HG03095 (cell line): Measurements from ENCODE around the gene MAL.
A peak's percentile ranks its signal among the peaks of the same experiment; 100 is the strongest.

Experiments used
- ATAC-seq: cut with Tn5 transposase; IDR thresholded peaks from one replicate; pipeline ENCODE4 v1.9.1; 2021; ENCODE audit warnings: moderate library complexity; ENCODE audit not compliant: unreplicated experiment

The MAL gene

DNA sequence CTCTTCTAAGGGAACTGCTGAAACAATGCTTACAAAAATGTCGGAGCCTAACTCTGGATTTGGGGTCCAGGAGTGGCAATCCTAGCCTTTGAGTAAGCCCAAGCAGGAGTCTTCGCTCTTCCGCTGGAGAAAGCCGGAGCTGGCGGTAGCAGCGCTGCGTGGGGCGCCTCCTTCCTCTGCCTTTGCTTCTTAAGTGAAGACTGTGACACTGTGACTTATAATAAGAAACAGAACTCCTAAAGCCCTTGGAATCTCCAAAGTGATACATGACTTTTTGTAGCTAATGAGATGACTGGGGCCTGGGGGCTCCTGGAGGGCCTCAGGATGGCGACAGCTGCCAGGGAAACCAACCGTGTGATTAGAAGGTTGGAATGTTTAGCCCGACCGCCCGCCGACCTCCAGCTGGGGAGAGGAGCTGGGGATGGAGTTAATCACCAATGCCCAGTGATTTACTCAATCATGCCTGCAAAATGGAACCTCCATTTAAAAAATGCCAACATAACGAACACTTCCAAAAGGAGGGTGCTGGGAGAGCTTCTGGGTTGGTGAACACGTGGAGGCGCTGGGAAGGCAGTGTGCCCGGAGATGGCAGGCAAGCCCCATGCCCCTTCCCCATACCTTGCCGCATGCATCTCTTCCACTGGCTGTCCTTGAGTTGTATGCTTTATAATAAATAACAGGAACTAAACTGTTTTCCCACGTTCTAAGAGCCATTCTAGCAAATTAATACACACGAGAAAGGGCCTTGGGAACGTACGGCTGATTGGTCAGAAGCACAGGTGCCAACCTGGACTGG is 29.0 kb upstream of the MAL start:
- ATAC-seq = no peak

DNA sequence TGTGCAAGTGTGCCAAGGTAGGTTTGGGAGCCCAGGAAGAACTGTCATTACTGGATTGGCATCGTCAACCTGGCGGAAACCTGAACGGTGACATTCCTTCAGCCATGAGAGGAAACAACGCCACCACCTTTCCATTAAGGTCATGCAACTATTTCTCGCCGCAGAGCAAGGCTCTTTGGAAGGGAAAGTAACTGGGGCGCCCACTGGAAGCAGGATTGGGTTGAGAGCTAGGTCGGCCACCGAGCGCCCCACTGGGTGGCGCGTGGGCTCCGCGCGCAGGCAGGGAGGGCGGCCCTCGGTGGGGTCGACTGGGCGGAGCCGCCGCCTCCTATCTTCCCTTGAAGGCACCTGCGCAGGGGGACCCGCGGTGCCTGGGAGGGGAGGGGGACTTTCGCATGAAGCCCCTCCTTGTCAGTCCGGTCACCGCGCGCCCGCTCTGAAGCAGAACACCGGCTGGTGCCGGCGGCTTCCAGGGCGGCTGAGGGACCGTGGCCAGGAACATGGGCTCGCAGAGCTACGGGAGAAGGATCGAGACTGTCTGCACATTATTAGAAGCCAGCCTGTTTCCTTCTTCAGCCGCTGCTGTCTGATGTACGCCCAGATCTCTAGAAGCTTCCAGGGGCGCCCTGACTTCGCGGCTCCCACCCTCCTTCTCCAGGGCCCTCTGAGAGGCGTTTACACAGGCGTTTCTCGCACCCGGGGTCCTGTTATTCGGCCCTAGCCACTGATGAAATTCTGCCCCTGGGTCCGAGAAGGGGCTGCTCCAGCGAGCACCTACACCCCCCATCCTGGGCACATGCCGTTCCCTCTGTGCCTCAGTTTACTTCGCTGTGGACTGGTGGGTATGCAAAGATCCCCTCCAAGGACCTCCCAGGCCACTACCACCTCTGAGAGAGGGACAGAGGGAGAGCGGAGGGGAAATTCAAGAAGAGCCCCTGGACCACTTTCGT is 27.3 kb upstream of the MAL start:
- no peak for ATAC-seq

DNA sequence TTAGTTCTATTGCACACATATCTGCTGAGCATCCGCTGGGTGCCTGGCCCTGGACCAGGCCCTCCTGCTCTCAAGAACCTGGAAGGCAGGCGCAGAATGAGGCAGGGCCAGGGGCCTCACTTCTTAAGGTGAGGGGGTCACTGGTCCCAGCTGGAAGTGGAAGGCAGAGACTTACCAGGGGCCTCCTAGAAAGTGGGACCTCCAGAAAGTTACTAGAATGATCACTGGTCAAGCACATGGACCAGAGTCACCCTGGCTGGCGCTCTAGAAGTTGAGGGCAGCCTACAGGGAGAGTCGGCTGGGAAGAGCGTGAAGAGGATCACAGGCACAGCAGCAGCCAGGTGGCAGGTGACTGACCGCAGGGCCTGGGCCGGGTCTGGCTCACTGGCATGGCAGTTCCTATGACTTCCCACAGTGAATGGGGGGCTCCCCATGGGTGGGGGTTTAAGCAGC is 26.1 kb upstream of the MAL start:
- no peak for ATAC-seq

DNA sequence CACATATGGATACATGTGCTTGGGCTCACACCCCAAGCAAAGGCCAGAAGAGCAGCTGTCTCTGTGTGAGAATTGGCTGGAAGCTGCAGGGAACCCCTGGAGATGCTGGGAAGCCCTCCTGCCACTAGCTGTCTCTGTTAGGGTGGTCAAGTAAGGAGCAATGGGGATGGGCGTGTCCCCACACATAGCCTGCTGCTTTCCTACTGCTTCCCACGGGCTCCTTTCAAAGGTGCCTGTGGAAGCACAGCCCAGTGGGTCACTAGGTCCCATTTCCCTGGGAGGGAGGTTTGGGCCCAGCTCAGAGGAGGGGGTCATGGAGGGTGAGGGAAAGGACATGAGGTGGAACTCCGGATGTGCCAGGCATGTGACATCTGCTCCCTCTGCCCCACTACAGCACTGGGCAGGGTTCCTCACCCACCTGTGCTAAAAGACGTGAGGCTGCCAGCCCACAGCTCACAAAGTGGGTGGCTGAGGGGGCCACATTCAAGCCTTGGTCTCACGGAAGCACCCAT is 24.4 kb upstream of the MAL start:
- no peak for ATAC-seq

DNA sequence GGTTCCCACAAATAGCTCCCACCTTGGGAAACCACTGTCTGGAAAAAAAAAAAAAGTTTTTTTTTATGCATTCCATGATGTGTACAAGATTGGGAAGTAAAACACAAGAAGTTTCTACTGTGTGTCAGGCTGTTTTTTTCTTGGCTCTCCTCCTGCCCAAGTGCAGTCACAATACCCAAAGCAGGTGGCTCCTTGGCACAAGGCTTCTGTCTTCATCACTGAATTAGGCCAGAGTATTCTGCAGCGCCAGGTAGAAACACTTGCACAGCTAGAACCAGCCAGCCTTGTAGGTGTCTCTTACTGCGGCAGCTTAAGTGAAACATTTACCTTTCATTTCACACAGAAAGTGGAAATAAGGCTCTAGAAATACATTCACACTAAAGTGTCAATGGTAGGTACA is 23.8 kb upstream of the MAL start:
- no peak for ATAC-seq

DNA sequence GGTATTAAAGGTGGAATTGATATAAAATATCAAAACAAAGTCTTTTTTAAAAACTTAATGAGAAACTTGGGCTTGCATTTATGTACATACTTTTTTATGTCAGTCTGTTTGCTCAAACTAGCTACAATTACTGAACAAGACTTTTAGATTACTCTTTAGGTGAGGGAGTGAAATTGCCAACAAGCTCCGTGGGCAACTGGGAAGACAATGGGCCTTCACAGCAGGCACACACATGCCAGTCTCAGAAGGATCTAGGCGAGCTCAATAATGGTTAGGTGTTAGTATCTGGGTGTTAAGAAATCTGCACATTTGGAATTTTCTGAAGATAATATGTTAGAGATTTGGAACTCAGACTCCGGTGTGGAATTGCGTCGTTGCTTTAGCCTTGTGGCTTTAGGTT is 23.0 kb upstream of the MAL start:
- no peak for ATAC-seq

DNA sequence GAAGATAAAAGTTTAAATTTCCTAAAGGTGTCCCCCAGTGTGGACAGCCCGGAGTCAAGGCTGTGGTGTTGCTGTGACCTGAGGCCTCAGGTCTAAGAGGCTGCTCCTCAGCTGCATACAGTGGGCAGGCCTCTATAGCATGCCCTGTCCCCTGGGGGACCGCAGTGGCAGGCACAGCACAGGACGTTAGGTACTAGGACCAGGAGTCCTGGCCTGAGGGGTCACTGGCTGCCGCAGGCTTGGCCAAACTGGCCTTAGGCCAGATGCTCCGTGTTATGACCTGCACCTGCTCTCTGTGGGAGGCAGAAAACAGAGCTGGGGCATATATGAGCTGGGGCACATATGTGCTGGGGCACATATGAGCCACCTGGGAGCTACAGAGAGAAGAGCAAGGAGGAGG is 21.2 kb upstream of the MAL start:
- ATAC-seq = no peak

DNA sequence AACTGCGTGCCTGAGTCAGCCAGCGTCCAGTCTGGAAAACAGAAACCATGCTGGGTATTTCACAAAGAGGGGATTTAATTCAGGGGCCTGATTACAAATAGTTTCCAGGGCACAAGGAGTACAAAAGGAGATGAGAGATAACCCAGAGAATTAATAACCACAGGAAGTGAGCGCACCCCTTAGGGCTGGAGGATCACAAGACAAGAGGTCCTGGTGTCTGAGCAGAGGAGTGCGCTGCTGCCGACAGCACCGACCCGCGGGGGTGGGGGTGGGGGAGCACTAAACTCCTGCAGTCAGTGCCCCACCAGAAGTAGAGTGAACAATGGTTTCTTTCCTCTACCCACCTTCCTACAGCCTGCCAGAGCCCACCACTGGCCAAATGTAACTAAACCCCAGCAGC is 20.8 kb upstream of the MAL start:
- no peak for ATAC-seq

DNA sequence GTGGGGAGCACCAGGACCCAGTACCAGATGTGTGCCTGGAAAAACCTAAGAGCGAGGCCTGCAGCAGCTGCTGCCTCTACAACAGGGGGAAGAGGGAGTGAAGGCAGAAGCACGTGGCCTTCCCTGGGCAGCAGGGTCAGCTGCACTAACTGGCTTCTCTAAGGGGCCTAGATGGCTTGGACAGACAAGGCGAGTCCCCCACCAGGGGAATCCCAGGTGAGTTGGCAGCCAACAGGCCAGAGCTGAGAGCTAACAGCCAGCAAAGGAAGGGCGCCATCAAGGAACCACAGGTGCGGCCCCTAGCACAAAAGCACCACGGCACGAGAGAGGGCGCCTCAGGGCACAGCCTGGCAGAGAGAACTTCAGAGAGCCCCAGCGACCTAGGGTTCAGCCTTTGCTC is 19.8 kb upstream of the MAL start:
- no peak for ATAC-seq

DNA sequence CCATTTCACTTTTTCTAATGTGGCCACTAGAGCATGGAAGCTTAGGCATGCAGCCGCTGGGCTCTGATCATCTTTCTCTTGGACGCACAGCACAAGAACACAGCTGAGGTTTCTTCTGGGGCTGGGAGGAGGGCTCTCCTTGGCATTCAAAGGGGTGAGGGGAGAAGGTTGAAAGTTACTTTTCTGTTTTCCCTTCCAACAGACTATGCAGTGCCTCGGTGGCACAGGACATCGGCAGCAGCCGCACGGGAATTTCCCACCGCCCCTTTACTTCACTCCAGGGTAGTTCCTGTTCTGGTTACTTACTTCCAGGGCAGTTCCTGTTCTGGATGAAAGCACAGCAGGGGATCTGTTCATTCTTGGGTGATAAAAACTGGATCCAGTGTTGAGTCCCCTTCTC is 18.9 kb upstream of the MAL start:
- no peak for ATAC-seq

DNA sequence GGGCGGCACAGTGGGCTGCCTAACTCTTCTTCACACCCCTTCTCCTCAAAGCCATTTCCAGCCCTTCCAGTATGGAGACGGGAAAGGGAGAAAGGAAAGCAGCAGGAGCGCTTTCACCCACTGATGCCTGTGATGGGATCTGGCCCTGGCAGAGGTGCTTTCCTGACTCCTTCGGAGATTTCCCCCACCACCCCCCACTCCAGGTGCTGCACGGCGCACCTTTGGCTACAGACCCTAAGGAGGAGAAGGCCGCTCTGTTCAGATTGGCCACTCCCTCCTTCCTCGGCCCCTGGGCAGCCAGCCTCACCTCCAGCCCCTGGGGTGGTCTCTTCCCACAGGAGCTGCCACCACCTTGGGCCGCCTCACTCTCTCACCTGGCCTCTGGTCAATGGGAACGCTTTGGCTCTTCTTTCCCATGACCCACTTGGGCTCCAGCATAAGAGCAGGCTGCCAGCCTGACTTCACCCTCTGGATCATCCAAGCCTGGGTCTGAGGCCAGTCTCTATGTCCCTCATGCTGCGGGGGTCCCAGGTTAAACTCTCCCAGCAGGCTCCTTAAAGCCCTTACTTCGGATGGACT is 18.4 kb upstream of the MAL start:
- ATAC-seq = no peak

DNA sequence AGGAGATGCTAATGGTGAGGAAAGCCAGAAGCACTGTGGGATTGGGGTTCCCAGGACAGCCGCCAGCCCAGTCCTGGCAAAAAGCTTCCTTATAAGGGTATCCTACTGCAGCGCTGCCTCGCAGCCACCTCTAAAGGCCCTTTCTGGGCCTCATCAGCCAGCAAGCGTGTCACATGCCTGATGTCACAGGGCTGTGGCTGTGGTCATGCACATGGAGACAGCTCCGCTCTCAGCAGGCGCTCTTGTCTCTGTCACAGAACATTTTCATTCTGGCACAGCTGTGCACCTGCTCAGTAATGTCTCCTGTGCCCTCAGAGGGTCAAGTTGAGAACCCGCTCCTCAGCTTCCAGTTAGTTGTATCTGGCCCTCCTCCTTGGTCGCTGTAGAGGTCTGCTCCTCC is 17.7 kb upstream of the MAL start:
- no peak for ATAC-seq

DNA sequence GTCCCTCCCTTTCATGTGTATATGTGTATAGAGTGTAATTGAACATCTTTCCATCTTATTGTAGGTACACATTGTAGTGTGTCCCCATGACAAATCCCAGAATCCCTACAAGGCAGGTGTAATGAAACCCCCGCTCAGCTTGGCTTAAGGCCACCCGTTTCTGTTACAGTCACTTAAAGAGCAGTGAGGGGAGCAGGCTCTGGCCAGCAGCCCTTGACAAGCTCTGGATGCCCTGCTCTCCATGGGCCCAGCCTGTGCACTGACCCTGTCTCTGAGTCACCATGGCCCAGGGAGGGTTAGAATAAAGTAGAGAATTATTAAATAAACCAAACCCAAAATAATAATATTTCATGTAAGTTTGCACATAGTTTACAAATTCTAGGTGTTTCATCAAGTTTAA is 17.2 kb upstream of the MAL start:
- no peak for ATAC-seq

DNA sequence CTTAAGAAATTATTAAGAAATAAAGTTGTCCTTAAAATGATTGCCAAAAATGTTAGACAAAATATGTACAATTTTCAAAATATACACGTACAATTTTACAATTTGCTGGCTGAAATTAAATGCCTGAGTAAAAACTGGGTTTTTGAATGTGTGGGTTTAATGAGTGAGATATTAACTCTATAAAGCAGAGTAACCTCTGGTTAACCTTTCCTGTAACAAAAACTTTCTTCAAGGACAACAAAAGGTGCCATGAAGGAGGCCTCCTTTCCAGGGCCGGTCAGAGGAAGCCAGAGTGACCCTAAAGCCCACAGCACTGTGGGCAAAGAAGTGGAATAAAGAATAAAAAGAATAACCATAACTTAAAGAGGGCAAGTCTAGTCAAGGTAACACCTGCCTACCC is 16.5 kb upstream of the MAL start:
- ATAC-seq = no peak

DNA sequence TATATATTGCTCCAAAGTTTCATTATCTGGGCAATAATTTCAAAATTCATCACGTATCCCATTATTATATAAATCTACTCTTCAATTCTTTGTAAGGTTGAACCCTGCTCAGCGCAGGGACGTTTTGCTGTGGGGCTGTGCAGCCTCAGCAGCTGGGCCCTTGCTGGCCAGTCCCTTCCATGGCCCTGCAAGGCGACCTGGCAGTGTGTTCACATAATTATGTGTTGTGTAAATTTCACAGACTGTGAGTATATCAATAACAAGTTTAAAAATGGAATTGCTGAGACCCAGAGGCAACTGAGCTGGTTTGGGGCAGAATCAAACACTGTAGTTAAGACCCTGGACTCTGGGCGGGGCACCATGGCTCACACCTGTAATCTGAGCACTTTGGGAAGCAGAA is 16.1 kb upstream of the MAL start:
- ATAC-seq = no peak

DNA sequence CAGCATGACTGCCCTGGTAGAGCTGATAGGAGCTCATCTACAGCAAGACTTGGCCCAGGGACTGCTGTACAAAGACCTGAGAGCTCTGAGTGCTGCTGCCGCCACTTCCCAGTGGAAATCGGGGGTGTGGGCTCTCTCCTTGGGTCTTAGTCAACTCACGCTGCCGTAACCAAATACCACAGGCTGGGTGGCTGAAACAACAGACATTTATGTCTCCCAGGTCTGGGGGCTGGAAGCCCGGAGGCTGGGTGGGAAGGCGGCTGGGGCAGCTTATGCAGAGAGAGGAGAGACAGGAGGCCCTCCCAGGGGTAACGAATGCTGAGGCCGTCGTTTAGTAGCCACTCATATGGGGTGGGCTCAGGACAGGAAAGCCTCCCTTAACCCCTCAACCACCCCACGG is 15.4 kb upstream of the MAL start:
- no peak for ATAC-seq

DNA sequence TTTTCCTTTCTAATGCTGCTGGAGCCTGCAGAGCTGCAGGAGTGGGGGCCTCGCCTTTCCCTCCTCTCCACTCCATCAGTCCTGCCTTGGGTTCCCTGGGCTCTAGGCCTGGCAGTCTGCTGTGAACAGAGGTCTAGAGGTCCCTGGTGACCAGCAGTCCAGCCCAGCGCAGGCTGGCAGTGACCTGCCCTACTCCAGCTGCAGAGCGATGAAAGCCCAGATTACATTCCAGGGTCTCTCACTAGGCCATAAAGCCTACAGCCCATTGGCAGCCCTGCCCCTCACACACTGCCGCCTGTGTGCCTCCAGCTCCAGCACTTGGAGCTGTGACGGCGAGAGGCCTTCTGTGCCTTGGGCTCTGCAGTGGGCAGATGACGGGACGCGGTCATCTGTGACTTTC is 14.8 kb upstream of the MAL start:
- no peak for ATAC-seq

DNA sequence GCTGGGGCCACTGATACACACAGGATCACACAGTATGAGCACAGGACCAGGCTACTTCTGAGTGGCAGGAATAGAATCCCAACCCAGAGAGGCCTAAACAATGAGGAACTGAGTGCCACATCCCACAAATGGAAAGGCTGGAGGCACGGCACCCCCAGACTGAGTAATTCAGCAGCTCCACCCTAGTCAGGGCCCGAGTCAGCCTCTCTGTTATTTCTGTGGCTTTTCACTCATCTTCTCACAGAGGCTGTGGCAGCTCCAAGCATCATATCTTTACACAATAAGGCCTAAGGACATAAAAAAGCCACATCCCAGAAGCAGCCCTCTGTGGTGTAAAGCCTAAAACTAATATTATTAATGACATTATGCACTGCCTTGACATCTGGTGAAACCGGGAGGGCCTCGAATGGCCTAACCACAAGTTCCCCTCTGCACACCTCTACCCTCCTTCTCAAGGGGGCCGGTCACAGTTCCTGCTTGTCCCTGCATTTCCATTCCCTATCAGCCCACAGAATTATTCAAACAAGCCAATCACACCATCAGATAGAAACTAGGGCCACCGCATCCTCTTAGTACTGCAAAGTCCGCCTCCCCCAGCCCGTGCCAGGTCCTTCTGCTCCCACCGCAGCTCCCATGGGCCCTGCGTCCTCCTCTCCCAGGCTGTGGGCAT is 12.5 kb upstream of the MAL start:
- peak; percentile 84 for ATAC-seq

DNA sequence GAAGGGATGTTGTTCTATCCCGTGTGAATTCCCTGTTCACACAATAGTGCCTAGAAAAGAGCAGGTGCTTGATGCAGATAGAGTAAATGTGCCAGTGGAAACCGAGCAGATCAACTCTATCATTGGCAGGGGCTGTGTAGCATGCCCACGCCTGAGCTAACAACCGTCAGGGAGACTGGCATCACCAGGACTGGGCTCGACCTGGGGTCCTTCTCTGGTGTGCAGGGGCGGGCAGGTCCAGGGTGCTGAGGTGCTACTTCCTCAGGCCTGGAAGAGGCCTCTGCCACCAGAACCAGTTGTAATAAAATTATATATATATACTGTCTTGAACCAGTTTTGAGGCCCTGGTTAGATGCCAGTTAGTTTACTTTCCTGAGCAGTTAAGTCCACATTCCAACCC is 11.8 kb upstream of the MAL start:
- ATAC-seq = no peak

DNA sequence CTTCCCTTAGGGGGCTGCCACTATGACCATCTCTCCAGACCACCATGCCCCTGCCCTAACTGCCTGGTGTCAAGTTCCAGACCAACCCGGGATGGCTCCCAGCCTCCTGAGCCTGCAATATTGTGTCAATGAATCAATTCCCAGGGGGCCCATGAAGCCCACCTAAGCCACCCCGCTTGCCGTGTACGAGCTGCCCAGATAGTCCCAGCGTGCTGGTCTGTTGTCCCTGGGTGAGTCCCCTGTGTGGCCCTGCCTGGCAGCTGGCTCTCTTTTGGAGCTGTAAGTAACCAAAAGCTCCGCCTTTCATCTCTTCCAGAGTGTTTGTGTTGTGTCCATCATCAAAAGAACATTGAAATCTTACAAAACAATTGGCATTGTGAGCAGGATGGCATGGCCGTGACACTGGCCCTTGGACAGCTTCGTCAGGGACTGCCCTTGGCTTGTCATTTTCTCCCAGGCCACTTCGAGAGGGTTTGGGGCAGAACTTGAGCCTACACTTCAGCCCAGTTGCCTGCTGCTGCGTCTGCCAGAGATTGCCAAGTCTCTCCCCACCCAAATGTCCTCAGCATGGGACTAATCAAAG is 11.3 kb upstream of the MAL start:
- no peak for ATAC-seq
